ENCODE results near the gene CMTM3. TPM values are rescaled to one million over a fixed set of nuclear protein-coding genes. Genes with fewer than 3 reads are reported as not detected.

CMTM3 gene
- total and polyA plus RNA-seq, 9 of the 15 experiments (the other 6 are each of a cell fraction or from before 2014, with no cell fraction given): 4.6 to 33.4 (median 17.5) TPM

DNA sequence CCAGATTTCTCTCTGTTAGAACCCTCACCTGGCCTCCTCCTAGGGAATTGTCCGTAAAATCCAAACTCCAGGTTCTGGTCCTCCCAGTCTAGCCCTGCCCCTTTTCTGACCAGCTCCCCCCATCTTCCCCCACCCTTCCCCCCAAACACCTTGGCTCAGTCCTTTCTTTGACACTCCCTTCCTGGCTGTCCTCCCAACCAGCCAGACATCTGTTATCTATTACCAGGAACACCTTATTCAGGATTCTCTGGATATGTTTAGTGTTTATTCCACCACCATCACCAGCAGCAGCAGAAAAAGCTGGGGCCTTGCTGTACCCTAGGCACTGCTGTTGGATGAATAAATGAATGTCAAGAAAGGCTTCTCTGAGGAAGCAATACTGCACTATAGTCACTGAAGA lies 4.0 kb upstream of the CMTM3 start:
- no peak for TF ChIP-seq EP300 (IDR thresholded peaks at IDR 0.05; ENCODE audit: low read length)
- TF ChIP-seq CAMTA2 (CRISPR knock-in tag; conservative IDR thresholded peaks at IDR 0.05): no peak
- 57% methylated on average over 1 of the region's 1 CpG for WGBS (ENCODE audit: insufficient coverage, low coverage, missing lambda C conversion rate)
- peaks cover 7% of the 10 kb centered on the region for H3K79me2 ChIP-seq (ENCODE audit: control insufficient read depth, insufficient read depth, low read length)
- in situ Hi-C loops (cut with MboI) (no loop called here), intact Hi-C loops (cut with micrococcal nuclease) (no loop called here)
- peaks cover 6 to 27% of the 10 kb centered on the region in 2 experiments; a peak in 3 of 5 replicates for H3K4me1 ChIP-seq (replicated peaks in 1 of 2; ENCODE audit: control insufficient read depth in 2 of 2, insufficient read depth in 2 of 2, low read length in 2 of 2)
- BruUV-seq (replicated peaks): no TSS peak
- H3K9ac ChIP-seq (ENCODE audit: insufficient read depth in 1 of 2, low read depth in 2 of 2, low read length in 2 of 2): no peak overlapping the region
- CTCF ChIA-PET (ENCODE audit: low intra/inter-chr PET ratio): no interaction called here
- FAIRE-seq (no peak), DNase-seq (ENCODE audit: extremely low read depth in 1 of 4, low spot score in 3 of 4) (no peak), ATAC-seq (no peak)
- no peaks in the 10 kb centered on the region; the same call in 1 of the 2 replicates for H3K9me3 ChIP-seq (replicated peaks; ENCODE audit: control insufficient read depth, insufficient read depth, low read depth, low read length)
- POLR2A ChIA-PET: interaction anchor here (0.8 kb wide), 1 partner anchor 28 kb away, joined by 3 read pairs; no protein-coding TSS in a partner anchor
- no peak overlapping the region for H3K4me2 ChIP-seq (ENCODE audit: insufficient read depth, low read length)
- H3K27ac ChIP-seq (ENCODE audit: extremely low read depth, low read depth, low read length): no peak overlapping the region
- no peaks in the 10 kb centered on the region for H4K20me1 ChIP-seq (replicated peaks; ENCODE audit: control insufficient read depth, insufficient read depth, low read length)
- H3K9me1 ChIP-seq (ENCODE audit: control insufficient read depth, insufficient read depth, low read length): no peaks in the 10 kb centered on the region
- no peaks in the 10 kb centered on the region for H3K36me3 ChIP-seq (ENCODE audit: control insufficient read depth, insufficient read depth, low read length)
- no peak overlapping the region for H2AFZ ChIP-seq (ENCODE audit: low read depth, low read length)
- peaks cover 0 to 8% of the 10 kb centered on the region in 2 experiments; a peak in 1 of 5 replicates for H3K27me3 ChIP-seq (ENCODE audit: control insufficient read depth in 2 of 2, insufficient read depth in 2 of 2, low read length in 2 of 2)
- H3K4me3 ChIP-seq: no peak overlapping the region

DNA sequence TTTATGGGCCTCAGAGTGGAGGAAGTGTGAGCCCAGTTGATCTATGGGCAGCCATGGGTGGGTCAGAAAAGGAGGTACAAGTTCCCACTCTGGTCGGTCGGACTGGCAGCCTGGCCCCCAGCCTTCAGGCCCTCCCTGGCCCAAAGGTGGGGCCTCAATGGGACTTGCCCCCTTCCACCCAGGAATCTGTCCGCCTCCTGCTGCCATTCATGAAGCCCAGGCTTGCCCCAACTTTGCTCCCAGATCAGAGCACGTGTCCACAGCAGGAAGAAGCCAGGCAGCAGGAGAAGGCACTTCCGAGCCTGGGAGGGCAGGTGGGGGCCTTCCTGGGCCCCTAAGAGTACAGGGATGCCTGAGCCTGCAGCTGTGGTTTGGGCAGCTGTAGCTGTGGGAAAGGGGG lies 3.0 kb upstream of the CMTM3 start:
- CTCF ChIA-PET (ENCODE audit: low intra/inter-chr PET ratio): no interaction called here
- no peaks in the 10 kb centered on the region for H3K27me3 ChIP-seq (ENCODE audit: control insufficient read depth in 2 of 2, insufficient read depth in 2 of 2, low read length in 2 of 2)
- H3K9ac ChIP-seq (ENCODE audit: insufficient read depth in 1 of 2, low read depth in 2 of 2, low read length in 2 of 2): no peak overlapping the region
- H3K4me2 ChIP-seq (ENCODE audit: insufficient read depth, low read length): no peak overlapping the region
- H3K4me3 ChIP-seq: no peak overlapping the region
- in situ Hi-C loops (cut with MboI) (no loop called here), intact Hi-C loops (cut with micrococcal nuclease) (no loop called here)
- no peak for ATAC-seq
- H4K20me1 ChIP-seq (replicated peaks; ENCODE audit: control insufficient read depth, insufficient read depth, low read length): no peaks in the 10 kb centered on the region
- POLR2A ChIA-PET: interaction anchor here (0.7 kb wide), 1 partner anchor 107 kb away, joined by 3 read pairs; no protein-coding TSS in a partner anchor
- no peak overlapping the region for H3K27ac ChIP-seq (ENCODE audit: extremely low read depth, low read depth, low read length)
- H3K4me1 ChIP-seq (replicated peaks in 1 of 2; ENCODE audit: control insufficient read depth in 2 of 2, insufficient read depth in 2 of 2, low read length in 2 of 2): peaks cover 14 to 37% of the 10 kb centered on the region in 2 experiments
- DNase-seq (ENCODE audit: extremely low read depth in 1 of 4, low spot score in 3 of 4): no peak
- no peaks in the 10 kb centered on the region for H3K9me1 ChIP-seq (ENCODE audit: control insufficient read depth, insufficient read depth, low read length)
- peaks cover 17% of the 10 kb centered on the region for H3K79me2 ChIP-seq (ENCODE audit: control insufficient read depth, insufficient read depth, low read length)
- 65% methylated on average over 4 of the region's 5 CpGs for WGBS (ENCODE audit: insufficient coverage, low coverage, missing lambda C conversion rate)
- H3K9me3 ChIP-seq (replicated peaks; ENCODE audit: control insufficient read depth, insufficient read depth, low read depth, low read length): no peaks in the 10 kb centered on the region; the same call in 1 of the 2 replicates
- no peak for FAIRE-seq
- no TSS peak for BruUV-seq (replicated peaks)
- H3K36me3 ChIP-seq (ENCODE audit: control insufficient read depth, insufficient read depth, low read length): no peaks in the 10 kb centered on the region
- H2AFZ ChIP-seq (ENCODE audit: low read depth, low read length): no peak overlapping the region
- TF ChIP-seq ZNF778 (CRISPR knock-in tag; IDR thresholded peaks at IDR 0.05) (no peak), ZNF75A (CRISPR knock-in tag; IDR thresholded peaks at IDR 0.05) (no peak), ZNF212 (CRISPR knock-in tag; IDR thresholded peaks at IDR 0.05) (no peak), CREBBP (IDR thresholded peaks at IDR 0.05; ENCODE audit: low read depth, low read length) (no peak), ZNF507 (tag; conservative IDR thresholded peaks at IDR 0.05) (no peak), ZNF121 (CRISPR knock-in tag; conservative IDR thresholded peaks at IDR 0.05) (no peak), ESRRB (CRISPR knock-in tag; IDR thresholded peaks at IDR 0.05; ENCODE audit: borderline replicate concordance) (no peak), ZFP36 (IDR thresholded peaks at IDR 0.05; ENCODE audit: low read depth, low read length, partially characterized antibody) (no peak)
- TF ChIP-seq, protein P1, sequence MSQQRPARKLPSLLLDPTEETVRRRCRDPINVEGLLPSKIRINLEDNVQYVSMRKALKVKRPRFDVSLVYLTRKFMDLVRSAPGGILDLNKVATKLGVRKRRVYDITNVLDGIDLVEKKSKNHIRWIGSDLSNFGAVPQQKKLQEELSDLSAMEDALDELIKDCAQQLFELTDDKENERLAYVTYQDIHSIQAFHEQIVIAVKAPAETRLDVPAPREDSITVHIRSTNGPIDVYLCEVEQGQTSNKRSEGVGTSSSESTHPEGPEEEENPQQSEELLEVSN (IDR thresholded peaks at IDR 0.05; ENCODE audit: borderline replicate concordance in 1 of 2, extremely low read depth in 1 of 2, insufficient read depth in 1 of 2, insufficient read length in 1 of 2, low read depth in 1 of 2, low read length in 1 of 2, poor library complexity in 1 of 2, severe bottlenecking in 1 of 2): no peak
